HG02571 (cell line): ENCODE data around the gene RMND1.
A peak's percentile ranks its signal among the peaks of the same experiment; 100 is the strongest.

Experiments used
- ATAC-seq: cut with Tn5 transposase; IDR thresholded peaks from one replicate; pipeline ENCODE4 v1.9.1; 2021; ENCODE audit warnings: mild to moderate bottlenecking, moderate library complexity; ENCODE audit not compliant: unreplicated experiment

Gene RMND1, protein sequence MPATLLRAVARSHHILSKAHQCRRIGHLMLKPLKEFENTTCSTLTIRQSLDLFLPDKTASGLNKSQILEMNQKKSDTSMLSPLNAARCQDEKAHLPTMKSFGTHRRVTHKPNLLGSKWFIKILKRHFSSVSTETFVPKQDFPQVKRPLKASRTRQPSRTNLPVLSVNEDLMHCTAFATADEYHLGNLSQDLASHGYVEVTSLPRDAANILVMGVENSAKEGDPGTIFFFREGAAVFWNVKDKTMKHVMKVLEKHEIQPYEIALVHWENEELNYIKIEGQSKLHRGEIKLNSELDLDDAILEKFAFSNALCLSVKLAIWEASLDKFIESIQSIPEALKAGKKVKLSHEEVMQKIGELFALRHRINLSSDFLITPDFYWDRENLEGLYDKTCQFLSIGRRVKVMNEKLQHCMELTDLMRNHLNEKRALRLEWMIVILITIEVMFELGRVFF

DNA sequence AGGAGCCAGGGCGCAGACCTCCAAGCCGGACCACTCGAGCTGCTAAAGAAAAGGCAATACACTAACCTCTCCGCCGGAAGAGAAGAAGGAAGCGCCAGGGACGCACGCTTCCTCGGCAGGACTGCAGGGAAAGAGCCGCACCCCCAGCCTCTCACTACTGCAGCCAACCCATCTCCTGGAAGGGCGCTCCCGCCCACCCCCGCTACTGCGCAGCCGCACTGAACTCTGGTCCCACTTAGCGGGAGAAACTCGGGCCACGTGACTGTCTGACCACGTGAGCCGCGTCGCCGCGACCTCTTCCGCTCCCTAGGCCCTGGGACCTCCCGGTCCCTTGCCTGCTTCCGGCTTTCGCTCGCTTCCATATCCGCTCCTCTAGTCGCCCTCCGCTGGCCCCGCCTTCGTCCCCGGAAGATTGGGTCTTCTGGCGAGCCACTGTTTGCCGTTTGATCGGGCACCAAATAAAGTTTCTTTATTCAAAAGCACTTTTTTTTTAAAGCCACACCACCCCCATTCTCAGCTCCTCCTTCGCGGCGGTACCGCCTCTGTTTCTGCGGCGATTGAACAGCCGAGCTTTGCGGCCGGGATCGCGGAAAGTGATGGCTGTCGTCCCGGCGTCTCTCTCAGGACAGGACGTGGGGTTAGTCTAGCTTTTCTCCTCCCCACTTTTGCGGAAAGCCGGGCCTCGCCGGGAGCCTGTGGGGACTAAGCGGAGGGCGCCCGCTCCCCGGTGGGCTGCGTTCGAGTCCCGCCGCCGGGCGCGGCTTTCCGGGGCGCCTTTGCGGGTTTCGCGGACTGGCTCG is at the start of gene RMND1:
Gene RMND1 (minus strand): TSS at position 177 of the 800 bp plus-strand sequence. CDS start 6,315 bp downstream, outside the sequence.
- ATAC-seq: peak; percentile 97

DNA sequence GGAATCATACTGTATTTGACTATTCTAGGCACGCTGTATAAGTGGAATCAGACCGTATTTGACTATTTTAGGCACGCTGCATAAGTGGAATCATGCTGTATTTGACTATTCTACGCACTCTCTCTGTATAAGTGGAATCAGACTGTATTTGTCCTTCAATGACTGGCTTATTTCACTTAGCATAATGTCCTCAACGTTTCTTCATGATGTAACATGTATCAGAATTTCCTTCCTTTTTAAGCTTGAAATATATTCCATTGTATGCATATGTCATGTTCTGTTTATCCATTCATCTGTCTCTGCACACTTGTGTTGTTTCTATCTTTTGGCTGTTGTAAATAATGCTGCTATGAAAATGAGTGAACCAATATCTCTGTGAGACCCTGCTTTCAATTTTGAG is 47.6 kb upstream of the RMND1 start:
- ATAC-seq: no peak

DNA sequence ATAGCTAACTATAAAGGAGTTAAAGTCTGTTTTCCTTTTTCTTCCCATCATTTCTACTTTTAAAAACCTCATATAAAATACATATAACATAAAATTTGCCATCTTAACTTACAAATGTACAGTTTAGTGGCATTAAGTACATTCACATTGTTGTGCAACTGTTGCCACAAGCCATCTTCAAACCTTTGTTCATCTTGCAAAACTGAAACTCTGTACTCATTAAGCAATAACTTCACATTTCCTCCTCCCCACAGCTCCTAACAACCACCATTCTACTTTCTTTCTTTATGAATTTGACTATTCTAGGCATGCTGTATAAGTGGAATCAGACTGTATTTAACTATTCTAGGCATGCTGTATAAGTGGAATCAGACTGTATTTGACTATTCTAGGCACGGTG is 46.4 kb upstream of the RMND1 start:
- ATAC-seq: no peak

DNA sequence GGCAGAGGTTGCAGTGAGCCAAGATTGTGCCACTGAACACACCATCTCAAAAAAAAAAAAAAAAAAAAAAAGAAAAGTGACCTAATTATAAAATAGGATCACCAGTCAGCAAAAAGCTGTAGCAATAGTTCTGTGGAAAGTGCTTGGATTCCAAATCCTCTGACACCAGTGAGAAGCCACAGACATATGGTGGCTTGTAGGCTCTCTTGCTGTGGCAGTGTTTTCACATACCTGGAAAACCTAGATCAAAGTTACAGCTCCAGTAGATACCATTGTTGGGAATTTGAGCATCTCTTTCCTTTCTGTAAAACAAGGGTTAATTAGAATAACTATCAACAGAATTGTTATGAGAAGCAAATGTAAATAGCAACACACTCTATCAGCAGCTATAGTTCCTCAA is 46.0 kb upstream of the RMND1 start:
- no peak for ATAC-seq

DNA sequence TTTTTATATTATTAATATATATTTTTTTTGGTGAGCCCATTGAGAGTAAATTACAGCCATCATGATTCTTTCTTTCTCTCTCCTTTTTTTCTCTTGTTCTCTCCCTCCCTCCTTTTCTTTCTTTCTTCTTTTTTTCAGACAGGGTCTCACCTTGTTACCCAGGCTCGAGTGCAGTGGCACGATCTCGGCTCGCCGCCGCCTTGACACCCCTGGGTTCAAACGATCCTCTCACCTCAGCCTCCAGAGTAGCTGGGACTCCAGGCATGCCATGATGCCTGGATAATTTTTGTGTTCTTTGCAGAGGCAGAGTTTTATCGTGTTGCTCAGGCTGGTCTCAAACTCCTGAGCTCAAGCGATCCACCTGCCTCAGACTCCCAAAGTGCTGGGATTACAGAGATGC is 43.5 kb upstream of the RMND1 start:
- ATAC-seq: no peak

DNA sequence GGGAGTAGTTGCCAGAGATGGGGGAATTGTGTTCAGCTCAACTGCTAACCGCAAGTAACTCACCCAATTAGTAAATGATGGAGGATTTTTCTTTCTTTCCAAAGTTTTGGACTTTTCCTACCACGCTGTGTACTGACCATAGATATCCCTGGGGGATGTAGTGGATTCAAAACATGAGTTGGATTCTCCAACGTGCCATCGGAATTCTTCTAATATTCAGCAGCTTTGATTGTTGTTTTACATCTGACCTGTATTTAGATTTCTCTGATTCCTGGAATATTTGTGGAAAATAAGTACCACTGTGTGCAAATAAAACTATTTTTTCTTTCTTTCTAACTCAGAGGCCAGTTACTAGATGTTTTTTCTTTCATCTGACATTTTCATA is 43.0 kb upstream of the RMND1 start:
- ATAC-seq: no peak

DNA sequence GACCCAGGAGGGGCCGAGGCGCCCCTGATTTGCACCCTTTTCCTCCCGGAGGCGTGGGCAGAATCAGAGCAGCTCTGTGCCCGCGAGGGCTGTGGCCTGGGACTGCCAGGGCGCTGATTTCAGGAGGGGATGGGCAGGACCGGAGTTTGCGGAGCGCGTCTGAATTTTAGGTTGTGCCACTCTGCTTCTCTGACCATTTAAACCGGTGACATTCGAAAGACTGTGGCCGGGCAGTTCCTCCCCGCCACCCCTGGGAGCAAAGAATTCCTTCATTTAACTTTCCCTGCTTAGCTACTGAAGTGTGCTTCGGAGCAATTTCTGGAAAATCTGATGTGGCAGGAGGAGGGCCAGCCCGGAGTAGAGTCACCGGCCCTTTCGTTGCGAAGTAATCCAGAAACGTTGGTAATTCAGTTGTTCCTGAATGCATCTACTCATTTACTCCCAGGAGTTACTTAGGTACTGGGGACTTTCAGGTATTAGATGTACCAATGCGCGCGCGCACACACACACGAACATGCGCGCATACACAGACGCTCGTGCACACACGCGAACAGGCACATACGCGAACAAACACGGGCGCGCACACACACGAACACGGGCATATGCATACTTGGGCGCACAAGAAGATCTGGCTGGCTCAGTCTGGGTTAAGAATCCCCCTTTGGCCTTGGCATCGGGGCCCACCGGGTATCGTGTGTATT is 42.5 kb upstream of the RMND1 start:
- no peak for ATAC-seq

DNA sequence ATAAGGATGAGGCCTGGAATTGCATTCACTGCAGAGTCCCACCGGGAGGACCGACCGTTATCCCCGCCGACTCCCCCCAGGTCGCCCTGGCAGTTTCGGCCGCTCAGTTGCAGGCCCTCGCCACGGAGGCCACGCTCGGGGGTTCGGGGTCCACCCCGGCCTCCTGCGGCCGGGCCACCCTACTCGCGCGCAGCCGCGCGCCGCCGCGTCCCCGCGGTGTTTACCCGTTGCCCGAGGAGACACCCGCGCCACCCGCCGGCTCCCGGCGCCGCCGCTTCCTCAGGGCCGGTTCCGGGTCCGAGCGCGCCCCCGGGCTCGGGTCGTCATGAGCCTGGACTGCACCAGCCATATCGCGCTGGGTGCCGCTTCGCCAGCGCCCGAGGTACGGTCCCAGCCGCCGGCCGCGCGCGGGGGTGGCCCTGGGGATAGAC is 41.9 kb upstream of the RMND1 start, which contains the start of gene CCDC170:
Gene CCDC170 (plus strand): TSS at position 214 of the 431 bp plus-strand sequence. CDS start 112 bp downstream, at position 326.
- ATAC-seq: no peak

DNA sequence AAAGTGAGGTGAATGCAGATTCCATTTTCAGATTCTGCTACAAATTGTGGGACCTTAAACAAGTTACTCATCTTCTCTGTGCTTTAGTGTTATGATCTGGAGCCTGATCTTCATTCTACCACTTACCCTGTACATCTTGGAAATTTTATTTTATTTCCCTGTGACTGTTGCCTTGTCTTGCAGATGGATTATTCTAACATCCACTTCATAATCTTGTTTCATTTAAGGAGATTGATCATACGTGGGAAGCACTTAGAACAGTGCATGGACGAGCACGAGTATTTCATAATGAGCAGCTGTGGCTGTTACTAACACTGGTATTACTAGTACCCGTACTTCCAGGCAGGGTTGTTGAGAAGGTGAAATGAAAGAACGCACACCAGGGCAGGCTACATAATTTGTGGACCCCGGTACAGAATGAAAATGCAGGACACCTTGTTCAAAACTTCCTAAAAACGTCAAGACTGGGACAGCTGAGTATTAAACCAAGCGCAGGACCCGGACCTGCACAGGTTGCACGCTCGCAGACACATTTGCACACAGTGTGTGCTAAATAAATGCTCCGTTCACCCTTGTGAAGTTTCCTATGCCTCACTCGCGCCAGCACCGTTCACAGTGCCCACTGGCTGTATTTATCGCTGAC is 41.4 kb upstream of the RMND1 start:
- no peak for ATAC-seq

DNA sequence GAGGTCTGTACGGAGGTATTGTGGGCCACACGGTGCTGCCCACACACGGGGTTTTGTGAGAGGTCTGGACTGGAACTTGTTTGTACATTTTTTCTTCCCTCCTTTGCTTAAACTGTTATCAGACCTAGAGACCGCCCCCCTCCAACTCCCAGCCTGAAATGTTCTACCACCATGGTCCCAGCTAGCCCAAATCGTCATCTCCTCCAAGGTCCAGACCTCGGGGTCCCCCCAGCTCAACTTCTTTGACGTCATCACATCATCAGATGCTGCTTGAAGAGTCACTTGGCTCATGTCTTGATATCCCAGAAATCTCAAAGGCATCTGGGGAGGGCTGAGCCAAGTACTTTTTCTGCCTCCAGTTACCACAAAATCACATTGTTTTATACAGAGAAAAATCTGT is 39.1 kb upstream of the RMND1 start:
- no peak for ATAC-seq

DNA sequence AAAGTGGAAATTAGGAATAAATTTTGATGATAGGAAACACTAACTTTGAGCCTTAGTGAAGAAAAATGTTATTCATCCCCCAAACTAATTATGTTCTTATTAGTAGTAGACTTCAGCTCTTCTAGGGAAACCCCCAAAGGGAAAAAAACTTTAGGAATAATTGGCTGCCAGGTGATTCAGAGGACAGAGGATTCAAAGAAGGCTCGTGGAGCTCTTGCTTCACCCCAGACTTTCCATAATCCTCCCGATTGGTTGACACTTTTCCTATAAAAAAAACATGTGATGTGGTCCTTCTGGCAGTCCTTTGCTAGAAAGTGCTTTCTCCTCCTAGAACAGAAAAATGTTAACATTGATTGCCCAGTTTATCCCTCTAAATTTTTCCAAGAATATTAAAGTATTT is 36.3 kb upstream of the RMND1 start:
- no peak for ATAC-seq

DNA sequence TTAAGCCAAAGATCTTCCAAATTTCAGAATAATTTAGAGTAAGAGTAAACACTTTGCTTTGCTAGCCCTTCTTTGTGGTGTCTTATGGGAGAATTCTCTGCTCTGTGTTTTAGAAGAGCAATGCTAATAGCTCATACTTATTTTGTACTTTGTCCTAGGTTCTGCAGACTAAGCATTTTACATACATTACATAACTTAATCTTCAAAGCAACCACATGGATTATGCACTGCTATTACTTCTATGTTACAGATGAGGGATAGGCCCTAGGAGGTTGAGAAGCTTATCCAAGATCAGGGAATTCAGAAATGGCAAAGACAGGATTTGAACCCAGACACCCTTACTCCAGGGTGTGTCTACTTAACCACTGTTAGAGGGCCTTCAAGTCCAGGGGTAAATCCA is 32.1 kb upstream of the RMND1 start:
- no peak for ATAC-seq

DNA sequence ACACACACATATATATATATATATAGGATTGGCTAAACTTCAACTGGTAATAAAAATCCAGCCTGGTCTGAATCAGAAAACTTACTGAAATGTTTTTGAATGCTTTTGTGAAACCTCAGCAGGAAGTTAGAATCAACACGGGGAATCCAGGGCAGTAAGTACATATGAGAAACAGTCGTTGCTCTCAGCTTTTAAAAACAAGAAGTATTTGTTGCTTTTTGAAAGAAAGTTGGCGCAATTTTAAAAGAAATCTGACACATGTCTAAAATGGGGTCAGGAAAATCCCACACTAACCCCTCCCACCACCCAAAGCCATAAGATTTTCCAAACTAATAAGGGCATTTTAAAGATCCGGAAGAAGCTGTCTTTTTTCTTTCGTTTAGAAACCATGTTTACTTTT is 30.4 kb upstream of the RMND1 start:
- ATAC-seq: no peak

DNA sequence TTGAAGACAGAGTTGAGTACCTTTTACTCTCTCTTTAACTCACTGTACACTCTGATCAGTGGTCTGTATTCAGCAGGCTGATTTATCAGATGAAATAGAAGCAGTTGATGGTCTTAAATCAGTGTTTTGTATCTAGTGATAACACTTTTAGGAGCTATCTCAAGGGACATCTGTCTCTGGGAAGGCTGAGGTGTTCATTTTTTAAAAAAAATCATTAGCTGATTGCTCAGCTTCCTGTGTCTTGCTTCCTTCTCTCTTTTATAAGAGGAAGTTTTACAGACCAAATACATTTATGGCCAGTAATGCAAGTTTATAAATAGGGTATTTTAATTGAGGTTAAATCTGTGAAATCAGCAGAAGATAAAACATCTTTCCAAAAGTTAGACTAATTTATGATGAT is 29.9 kb upstream of the RMND1 start:
- ATAC-seq: no peak

DNA sequence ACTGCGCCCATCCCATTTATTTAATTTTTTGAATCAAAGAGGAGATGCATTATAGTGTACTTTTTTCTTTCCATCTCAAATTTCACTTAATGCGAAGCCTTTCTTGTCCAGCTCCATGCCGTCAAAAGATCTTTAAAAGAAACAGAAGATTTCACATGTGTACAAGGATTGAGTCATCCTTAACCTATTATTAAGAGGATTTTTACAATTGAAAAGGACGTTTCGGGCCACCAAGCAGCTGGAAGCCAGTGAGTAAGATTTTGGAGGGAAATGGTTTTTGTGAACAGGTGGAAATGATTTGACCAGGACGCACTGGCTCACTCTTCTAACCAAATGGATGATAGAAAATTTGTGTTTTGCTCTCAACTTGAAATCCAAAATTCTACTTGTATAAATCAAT is 26.7 kb upstream of the RMND1 start:
- ATAC-seq: no peak

DNA sequence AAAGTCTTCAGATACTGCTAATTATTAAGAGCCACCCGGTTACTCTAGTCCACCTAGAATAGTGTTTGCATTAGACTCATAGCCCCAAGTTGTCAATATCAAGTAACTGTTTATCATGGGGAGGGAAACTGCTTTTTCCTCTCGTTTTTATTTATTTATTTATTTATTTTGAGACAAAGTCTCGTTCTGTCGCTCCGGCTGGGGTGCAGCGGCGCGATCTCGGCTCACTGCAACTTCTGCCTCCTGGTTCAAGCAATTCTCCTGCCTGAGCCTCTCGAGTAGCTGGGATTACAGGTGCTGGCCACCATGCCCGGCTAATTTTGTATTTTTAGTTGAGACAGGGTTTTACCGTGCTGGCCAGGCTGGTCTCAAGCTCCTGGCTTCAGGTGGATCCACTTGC is 25.8 kb upstream of the RMND1 start:
- no peak for ATAC-seq

DNA sequence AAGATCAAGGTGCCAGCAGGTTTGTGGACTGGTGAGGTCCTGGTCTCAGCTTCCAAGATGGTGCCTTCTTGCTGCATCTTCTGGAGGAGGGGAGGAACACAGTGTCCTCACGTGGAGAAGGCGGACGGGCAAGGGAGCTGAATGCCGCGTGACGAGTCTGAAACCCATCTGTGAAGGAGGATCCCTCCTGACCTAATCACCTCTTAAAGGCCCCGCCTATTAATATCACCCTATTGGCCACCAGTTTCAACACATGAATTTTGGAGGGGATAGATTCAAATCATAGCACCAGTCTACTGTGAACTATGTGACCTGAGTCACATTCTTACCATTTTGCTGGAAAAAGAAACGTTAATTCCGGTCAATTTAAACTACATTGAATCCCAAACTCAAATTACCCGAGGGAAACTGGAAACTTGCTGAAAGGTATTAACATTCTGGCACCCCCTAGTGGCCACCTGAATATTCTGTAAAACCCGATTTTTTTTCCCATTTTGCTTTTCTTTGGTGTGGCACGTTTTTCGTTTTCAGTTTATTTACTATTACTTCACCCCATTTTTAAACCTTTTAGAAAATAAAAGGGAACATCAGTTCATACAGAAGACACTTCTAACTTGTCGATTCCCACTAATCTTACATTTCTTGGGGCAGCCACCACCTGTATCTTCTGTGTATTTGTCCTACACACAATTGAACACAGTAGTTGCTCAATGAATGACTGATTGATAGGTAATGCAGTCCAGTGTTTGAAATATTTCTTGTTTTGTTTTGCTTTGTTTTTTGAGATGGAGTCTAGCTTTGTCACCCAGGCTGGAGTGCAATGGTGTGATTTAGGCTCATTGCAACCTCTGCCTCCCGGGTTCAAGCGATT is 24.0 kb upstream of the RMND1 start:
- ATAC-seq: no peak

DNA sequence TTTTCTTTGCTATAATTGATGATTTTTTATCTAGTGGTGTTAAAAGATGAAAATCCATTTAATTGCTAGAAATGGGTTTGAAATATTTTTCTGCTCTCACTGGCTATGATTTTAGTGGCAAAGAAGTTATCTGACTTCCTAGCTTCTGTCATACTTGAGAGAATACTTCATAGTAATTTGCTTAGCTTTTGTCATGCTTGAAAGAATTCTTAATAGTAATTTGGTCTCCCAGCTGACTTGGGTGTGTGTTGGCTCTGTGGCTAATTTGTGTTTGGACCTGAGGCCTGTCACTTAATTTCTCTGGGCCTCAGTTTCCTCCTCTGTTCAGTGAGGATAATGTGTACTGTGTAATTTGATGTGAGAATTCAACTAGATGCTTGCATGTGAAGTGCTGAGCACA is 12.8 kb upstream of the RMND1 start:
- ATAC-seq: no peak

DNA sequence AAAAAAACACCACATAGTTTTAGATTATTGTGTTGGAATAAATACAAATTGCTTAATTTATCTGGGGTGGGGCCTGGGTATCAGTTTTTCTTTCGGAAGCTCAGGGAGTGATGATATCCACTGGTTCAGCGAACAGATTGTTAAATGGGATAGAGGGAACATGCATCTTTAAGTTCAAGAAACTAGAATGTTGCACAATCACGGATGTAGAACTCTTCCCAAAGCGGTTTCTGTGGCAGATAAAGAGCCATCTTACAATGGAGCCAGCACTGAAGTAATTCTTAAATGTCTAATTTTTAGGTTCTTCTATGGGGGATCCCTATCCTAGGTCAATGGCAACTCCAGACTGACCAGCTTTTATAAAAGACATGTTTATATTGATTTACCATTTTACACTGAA is 9.7 kb upstream of the RMND1 start:
- ATAC-seq: no peak
